Progenitor cell of endocrine pancreas (in vitro differentiated cells): ENCODE data around the gene PPM1K. TPM values are rescaled to one million over a fixed set of nuclear protein-coding genes. Genes with fewer than 3 reads are reported as not detected.

Experiments used
- DNase-seq: peaks from one replicate; pipeline ENCODE4 v3.0.0; 2021; ENCODE audit warnings: low spot score; ENCODE audit not compliant: unreplicated experiment
- H3K27ac Mint-ChIP-seq: 2 replicates; pipeline ENCODE4 v1.8.0; 2021; ENCODE audit warnings: mild to moderate bottlenecking, moderate library complexity, mixed read lengths
- H3K27me3 Mint-ChIP-seq: 2 replicates; pipeline ENCODE4 v1.8.0; 2021; ENCODE audit warnings: mixed read lengths
- H3K36me3 Mint-ChIP-seq: 2 replicates; pipeline ENCODE4 v1.8.0; 2022; ENCODE audit warnings: mixed read lengths; ENCODE audit not compliant: insufficient read depth
- H3K4me1 Mint-ChIP-seq: 2 replicates; pipeline ENCODE4 v1.8.0; 2021; ENCODE audit warnings: low read depth, mixed read lengths
- H3K4me3 Mint-ChIP-seq: 2 replicates; pipeline ENCODE4 v1.8.0; 2021; ENCODE audit warnings: low read depth, mild to moderate bottlenecking, moderate library complexity, mixed read lengths
- H3K9me3 Mint-ChIP-seq: 2 replicates; pipeline ENCODE4 v1.8.0; 2021; ENCODE audit warnings: low read depth, mixed read lengths
- total RNA-seq: library from RNA; stranded (reverse); gene quantifications from 2 replicates; pipeline ENCODE4 v1.2.1, GENCODE V29; 2021
- TF ChIP-seq, protein P1 (sequence below): fragments of 200-600 bp; sonication (generic); IDR thresholded peaks from one replicate; pipeline ENCODE4 v1.5.0; 2021; ENCODE audit warnings: antibody characterized with exemption, mild to moderate bottlenecking; ENCODE audit not compliant: unreplicated experiment

PPM1K gene
- total RNA-seq, 1 donor from 2014 or later: 19.6 TPM

DNA sequence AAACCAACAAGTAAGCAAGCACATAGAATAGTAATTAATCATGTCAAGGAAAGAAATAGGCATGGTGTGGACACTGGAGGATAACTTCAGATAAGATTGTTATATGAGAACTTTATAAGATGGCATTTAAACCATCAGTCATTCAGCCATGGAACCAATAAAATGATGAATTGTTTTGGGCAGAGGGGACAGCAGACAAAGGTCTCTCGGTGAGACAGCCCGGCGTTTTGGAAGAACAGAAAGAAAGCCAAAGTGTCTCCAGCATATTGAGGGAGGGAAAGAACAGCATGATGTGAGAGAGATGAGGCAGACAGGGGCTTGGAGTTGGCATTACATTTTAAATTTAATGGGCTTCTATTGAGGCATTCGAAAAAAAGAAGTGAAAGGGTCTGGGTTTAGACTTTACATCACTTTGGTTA, 883 bp upstream of the PPM1K start:
- H3K4me3 Mint-ChIP-seq: peak overlapping the region; percentile 91
- DNase-seq: no peak
- no peaks in the 10 kb centered on the region for H3K9me3 Mint-ChIP-seq
- H3K4me1 Mint-ChIP-seq: peaks cover 32% of the 10 kb centered on the region
- TF ChIP-seq, protein P1, sequence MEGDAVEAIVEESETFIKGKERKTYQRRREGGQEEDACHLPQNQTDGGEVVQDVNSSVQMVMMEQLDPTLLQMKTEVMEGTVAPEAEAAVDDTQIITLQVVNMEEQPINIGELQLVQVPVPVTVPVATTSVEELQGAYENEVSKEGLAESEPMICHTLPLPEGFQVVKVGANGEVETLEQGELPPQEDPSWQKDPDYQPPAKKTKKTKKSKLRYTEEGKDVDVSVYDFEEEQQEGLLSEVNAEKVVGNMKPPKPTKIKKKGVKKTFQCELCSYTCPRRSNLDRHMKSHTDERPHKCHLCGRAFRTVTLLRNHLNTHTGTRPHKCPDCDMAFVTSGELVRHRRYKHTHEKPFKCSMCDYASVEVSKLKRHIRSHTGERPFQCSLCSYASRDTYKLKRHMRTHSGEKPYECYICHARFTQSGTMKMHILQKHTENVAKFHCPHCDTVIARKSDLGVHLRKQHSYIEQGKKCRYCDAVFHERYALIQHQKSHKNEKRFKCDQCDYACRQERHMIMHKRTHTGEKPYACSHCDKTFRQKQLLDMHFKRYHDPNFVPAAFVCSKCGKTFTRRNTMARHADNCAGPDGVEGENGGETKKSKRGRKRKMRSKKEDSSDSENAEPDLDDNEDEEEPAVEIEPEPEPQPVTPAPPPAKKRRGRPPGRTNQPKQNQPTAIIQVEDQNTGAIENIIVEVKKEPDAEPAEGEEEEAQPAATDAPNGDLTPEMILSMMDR: no peak
- no peaks in the 10 kb centered on the region for H3K36me3 Mint-ChIP-seq
- no peaks in the 10 kb centered on the region for H3K27me3 Mint-ChIP-seq
- H3K27ac Mint-ChIP-seq: peak overlapping the region; percentile 99

- peak; percentile 56 for DNase-seq
- TF ChIP-seq, protein P1: peak; percentile 8
- H3K4me1 Mint-ChIP-seq: peaks cover 34% of the 10 kb centered on the region
- H3K4me3 Mint-ChIP-seq: peak overlapping the region; percentile 91
- H3K36me3 Mint-ChIP-seq: no peaks in the 10 kb centered on the region
- no peaks in the 10 kb centered on the region for H3K9me3 Mint-ChIP-seq
- H3K27ac Mint-ChIP-seq: peak overlapping the region; percentile 99
- H3K27me3 Mint-ChIP-seq: no peaks in the 10 kb centered on the region
These were observed 511 bp downstream of the PPM1K start for GRCh38 chr4:88283661-88284438.

- no peak for DNase-seq
- Mint-ChIP-seq H3K27ac (peak overlapping the region; percentile 43), H3K9me3 (peaks cover 15% of the 10 kb centered on the region), H3K4me3 (no peak overlapping the region), H3K27me3 (no peaks in the 10 kb centered on the region), H3K36me3 (peaks cover 14% of the 10 kb centered on the region), H3K4me1 (peaks cover 35% of the 10 kb centered on the region)
- TF ChIP-seq, protein P1: no peak
These were observed 4.0 kb downstream of the PPM1K start for GRCh38 chr4:88280228-88280795.

DNA sequence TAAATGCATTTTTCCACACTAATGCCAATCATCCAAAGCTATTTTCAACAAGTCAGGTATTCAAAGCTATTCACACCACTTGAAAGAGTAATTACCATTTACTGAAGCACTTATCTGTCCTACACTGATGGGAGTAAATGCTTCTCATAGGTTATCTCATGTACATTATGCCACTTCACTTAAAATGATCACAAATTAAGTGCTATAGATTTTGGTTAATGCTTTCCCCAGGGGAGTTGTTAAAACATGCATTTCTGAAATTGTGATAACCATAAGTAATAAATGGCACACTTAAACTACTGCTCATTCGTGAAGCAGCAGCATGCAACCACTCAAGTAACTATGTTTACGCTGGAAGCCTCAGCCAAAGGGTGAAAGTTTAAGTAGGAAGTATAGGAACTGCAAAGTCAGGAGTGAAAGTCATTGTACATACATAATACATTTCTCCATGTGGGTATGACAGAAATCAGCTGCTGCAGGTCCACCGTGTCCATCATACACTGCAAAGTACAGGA, 6.6 kb downstream of the PPM1K start:
- H3K4me3 Mint-ChIP-seq: no peak overlapping the region
- TF ChIP-seq, protein P1: no peak
- peaks cover 22% of the 10 kb centered on the region for H3K4me1 Mint-ChIP-seq
- H3K36me3 Mint-ChIP-seq: peaks cover 20% of the 10 kb centered on the region
- peaks cover 15% of the 10 kb centered on the region for H3K9me3 Mint-ChIP-seq
- no peaks in the 10 kb centered on the region for H3K27me3 Mint-ChIP-seq
- DNase-seq: no peak
- no peak overlapping the region for H3K27ac Mint-ChIP-seq

DNA sequence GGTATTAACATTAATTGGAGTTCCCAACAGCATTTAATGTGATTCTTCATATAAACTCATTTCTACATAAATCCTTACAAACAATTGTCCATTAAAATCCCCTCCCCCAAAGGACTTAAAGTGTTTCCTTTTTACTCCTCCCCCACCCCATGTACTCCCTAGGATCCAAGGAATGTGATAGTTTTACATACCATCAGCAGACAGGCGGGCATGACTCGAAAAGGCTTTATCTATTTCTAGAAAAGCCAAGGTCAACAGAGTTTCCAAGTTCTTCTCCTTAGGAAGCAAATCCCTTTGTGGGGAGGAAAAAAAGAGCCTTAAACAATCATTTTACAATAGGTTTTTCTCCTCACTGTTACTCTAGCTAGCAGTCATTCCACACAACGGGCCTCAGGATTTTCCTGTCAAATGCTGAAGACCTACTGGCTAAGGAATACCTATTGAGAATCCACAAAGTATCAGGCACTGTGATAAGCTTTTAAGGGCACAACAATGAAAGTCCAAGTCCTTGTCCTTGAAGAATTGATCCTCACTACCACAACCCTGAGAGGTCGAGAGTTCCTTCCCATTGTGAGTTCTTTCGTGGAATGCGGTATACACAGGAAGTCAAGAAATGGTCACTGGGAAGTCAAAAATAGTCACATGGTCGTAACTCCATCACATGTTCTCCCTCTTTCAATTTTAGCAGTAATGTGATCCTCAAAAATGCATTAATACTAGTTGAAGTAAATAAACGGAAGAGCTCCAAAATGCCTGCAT, 7.2 kb downstream of the PPM1K start:
- no peak overlapping the region for H3K4me3 Mint-ChIP-seq

More for the DNA sequence above, 7.2 kb downstream of the PPM1K start:
- peaks cover 16% of the 10 kb centered on the region for H3K4me1 Mint-ChIP-seq
- DNase-seq: no peak
- H3K36me3 Mint-ChIP-seq: peaks cover 20% of the 10 kb centered on the region
- peaks cover 15% of the 10 kb centered on the region for H3K9me3 Mint-ChIP-seq
- H3K27me3 Mint-ChIP-seq: no peaks in the 10 kb centered on the region
- TF ChIP-seq, protein P1: no peak
- peak overlapping the region; percentile 30 for H3K27ac Mint-ChIP-seq
